ENCODE results near the gene IL16. TPM values are rescaled to one million over a fixed set of nuclear protein-coding genes. Genes with fewer than 3 reads are reported as not detected.

The IL16 gene
- total and polyA plus RNA-seq, 2 donors from 2014 or later = 1.4 to 19.9 TPM

DNA sequence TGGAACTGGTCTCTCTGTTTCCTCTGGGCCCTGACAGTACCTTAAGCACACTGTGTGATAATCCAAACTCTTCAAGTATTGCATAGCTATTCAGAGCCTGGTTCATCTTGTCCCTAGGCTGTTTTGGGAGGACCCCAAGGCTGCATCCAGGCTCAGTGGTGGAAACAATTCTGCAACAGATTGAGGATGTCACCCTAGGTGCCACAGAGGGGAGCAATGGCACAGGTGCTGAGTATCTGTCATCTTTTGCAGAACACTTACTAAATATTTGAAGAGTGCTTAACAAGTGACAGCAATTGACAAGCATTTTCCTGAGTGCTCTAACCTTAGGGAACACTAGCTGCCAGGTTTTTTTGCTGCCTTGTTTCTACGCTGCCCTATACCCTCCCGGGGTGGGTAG is 99.5 kb downstream of the IL16 start:
- no peak for FAIRE-seq
- Histone ChIP-seq H3K27me3 (ENCODE audit: control insufficient read depth, insufficient read depth, low read length) (no peaks in the 10 kb centered on the region), H3K4me1 (ENCODE audit: control insufficient read depth in 2 of 3, insufficient read depth in 2 of 3, low read depth in 1 of 3, low read length in 3 of 3) (peaks cover 0 to 14% (median 0%) of the 10 kb centered on the region in 3 donors), H3K9ac (ENCODE audit: low read length in 3 of 3) (no peak overlapping the region), H3K27ac (ENCODE audit: low read depth in 2 of 2, low read length in 2 of 2) (peak overlapping the region in 1 of 2 donors; percentile 77), H3K36me3 (ENCODE audit: control insufficient read depth in 2 of 3, insufficient read depth in 3 of 3, low read length in 3 of 3) (no peaks in the 10 kb centered on the region), H3K4me3 (ENCODE audit: low read length in 3 of 3) (no peak overlapping the region), H3K9me3 (ENCODE audit: control insufficient read depth in 2 of 3, insufficient read depth in 1 of 3, low read length in 3 of 3) (no peaks in the 10 kb centered on the region)
- intact Hi-C loops (cut with DNase I) = no loop called here
- TF ChIP-seq, protein P1, sequence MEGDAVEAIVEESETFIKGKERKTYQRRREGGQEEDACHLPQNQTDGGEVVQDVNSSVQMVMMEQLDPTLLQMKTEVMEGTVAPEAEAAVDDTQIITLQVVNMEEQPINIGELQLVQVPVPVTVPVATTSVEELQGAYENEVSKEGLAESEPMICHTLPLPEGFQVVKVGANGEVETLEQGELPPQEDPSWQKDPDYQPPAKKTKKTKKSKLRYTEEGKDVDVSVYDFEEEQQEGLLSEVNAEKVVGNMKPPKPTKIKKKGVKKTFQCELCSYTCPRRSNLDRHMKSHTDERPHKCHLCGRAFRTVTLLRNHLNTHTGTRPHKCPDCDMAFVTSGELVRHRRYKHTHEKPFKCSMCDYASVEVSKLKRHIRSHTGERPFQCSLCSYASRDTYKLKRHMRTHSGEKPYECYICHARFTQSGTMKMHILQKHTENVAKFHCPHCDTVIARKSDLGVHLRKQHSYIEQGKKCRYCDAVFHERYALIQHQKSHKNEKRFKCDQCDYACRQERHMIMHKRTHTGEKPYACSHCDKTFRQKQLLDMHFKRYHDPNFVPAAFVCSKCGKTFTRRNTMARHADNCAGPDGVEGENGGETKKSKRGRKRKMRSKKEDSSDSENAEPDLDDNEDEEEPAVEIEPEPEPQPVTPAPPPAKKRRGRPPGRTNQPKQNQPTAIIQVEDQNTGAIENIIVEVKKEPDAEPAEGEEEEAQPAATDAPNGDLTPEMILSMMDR (IDR thresholded peaks at IDR 0.05; ENCODE audit: borderline replicate concordance, extremely low read depth, insufficient read depth) = no peak
- no peak for DNase-seq

DNA sequence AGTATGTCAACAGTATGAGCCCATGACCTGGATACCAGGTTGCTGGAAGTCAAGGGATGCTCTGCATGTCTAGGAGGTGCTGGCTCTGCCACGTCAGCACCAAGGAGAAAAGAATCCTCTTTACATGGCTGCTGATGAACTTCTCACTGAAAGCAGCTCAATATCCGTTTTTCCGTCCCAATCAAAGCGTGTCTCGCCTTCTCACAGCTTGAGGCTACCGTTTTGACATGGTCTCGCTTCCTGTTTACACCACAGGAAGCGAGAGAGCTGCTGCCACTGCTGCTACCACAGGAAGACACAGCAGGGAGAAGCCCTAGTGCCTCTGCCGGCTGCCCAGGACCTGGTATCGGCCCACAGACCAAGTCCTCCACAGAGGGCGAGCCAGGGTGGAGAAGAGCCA is 100.0 kb downstream of the IL16 start:
- TF ChIP-seq, protein P1 (IDR thresholded peaks at IDR 0.05; ENCODE audit: borderline replicate concordance, extremely low read depth, insufficient read depth) = no peak
- no peaks in the 10 kb centered on the region for H3K27me3 ChIP-seq (ENCODE audit: control insufficient read depth, insufficient read depth, low read length)
- H3K27ac ChIP-seq (ENCODE audit: low read depth in 2 of 2, low read length in 2 of 2) = peak overlapping the region in 1 of 2 donors; percentile 77
- peaks cover 0 to 14% (median 0%) of the 10 kb centered on the region in 3 donors for H3K4me1 ChIP-seq (ENCODE audit: control insufficient read depth in 2 of 3, insufficient read depth in 2 of 3, low read depth in 1 of 3, low read length in 3 of 3)
- FAIRE-seq (no peak), DNase-seq (peak in 2 of 5 donors; percentile 45 to 84)
- no peak overlapping the region for H3K9ac ChIP-seq (ENCODE audit: low read length in 3 of 3)
- intact Hi-C loops (cut with DNase I) = no loop called here
- H3K9me3 ChIP-seq (ENCODE audit: control insufficient read depth in 2 of 3, insufficient read depth in 1 of 3, low read length in 3 of 3) = no peaks in the 10 kb centered on the region
- no peaks in the 10 kb centered on the region for H3K36me3 ChIP-seq (ENCODE audit: control insufficient read depth in 2 of 3, insufficient read depth in 3 of 3, low read length in 3 of 3)
- H3K4me3 ChIP-seq (ENCODE audit: low read length in 3 of 3) = peak overlapping the region in 1 of 3 donors; percentile 50

DNA sequence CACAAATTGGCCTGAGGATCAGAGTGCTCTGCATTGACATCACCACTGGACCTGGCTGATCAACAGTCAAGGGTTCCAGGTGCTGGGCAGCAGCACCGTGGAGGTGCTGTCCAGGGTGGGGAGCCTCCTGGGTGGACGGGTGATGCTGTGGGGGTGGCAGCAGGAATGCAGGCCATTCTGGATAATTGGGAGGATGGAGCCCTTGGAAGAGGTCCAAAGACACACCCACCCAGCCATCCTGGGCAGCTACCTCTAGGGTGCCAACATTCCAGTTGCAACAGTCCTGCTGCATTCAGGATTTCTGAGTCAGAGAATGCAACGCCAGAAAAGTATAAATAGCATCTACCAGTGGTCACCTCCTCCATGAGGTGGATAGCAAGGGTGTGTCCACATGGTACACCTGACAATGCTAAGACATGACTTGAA is 100.5 kb downstream of the IL16 start:
- FAIRE-seq = no peak
- peak overlapping the region in 1 of 2 donors; percentile 54 for H3K27ac ChIP-seq (ENCODE audit: low read depth in 2 of 2, low read length in 2 of 2)
- peaks cover 0 to 14% (median 0%) of the 10 kb centered on the region in 3 donors for H3K4me1 ChIP-seq (ENCODE audit: control insufficient read depth in 2 of 3, insufficient read depth in 2 of 3, low read depth in 1 of 3, low read length in 3 of 3)
- H3K9me3 ChIP-seq (ENCODE audit: control insufficient read depth in 2 of 3, insufficient read depth in 1 of 3, low read length in 3 of 3) = no peaks in the 10 kb centered on the region
- DNase-seq = no peak
- H3K4me3 ChIP-seq (ENCODE audit: low read length in 3 of 3) = peak overlapping the region in 2 of 3 donors; percentile 37 to 50
- no peaks in the 10 kb centered on the region for H3K36me3 ChIP-seq (ENCODE audit: control insufficient read depth in 2 of 3, insufficient read depth in 3 of 3, low read length in 3 of 3)
- H3K27me3 ChIP-seq (ENCODE audit: control insufficient read depth, insufficient read depth, low read length) = no peaks in the 10 kb centered on the region
- H3K9ac ChIP-seq (ENCODE audit: low read length in 3 of 3) = peak overlapping the region in 1 of 3 donors; percentile 43
- TF ChIP-seq, protein P1 (IDR thresholded peaks at IDR 0.05; ENCODE audit: borderline replicate concordance, extremely low read depth, insufficient read depth) = no peak
- intact Hi-C loops (cut with DNase I) = no loop called here
